CMK (cell line): ENCODE measurements around the gene RAPGEF3.

Experiments
- DNase-seq: peaks from one replicate; pipeline ENCODE4 v3.0.0-alpha.2; 2010; ENCODE audit warnings: low read depth

Gene RAPGEF3

GRCh38 chr12:47789712-47790489 is 31.2 kb upstream of the RAPGEF3 start:
- DNase-seq, result no peak

- no peak for DNase-seq
Measured at GRCh38 chr12:47789141-47789540, 30.5 kb upstream of the RAPGEF3 start.

- no peak for DNase-seq
Measured at GRCh38 chr12:47787596-47788319, 29.1 kb upstream of the RAPGEF3 start.

GRCh38 chr12:47786662-47787280 is 28.1 kb upstream of the RAPGEF3 start:
- no peak for DNase-seq

GRCh38 chr12:47785887-47786661 is 27.4 kb upstream of the RAPGEF3 start:
- DNase-seq, result no peak

GRCh38 chr12:47785036-47785886 is 26.6 kb upstream of the RAPGEF3 start:
- no peak for DNase-seq

GRCh38 chr12:47783821-47784819 is 25.4 kb upstream of the RAPGEF3 start:
- DNase-seq, result no peak

- DNase-seq, result no peak
Measured at GRCh38 chr12:47783024-47783755, 24.5 kb upstream of the RAPGEF3 start.

- DNase-seq, result no peak
Measured at GRCh38 chr12:47782372-47782770, 23.7 kb upstream of the RAPGEF3 start.

- DNase-seq, result no peak
Measured at GRCh38 chr12:47781479-47782371, 23.0 kb upstream of the RAPGEF3 start.

GRCh38 chr12:47779943-47780504 is 21.3 kb upstream of the RAPGEF3 start:
- no peak for DNase-seq

GRCh38 chr12:47779301-47779942 is 20.7 kb upstream of the RAPGEF3 start:
- DNase-seq, result peak; percentile 64

GRCh38 chr12:47778881-47779280 is 20.2 kb upstream of the RAPGEF3 start:
- no peak for DNase-seq

- peak; percentile 92 for DNase-seq
Measured at GRCh38 chr12:47777741-47778558, 19.3 kb upstream of the RAPGEF3 start.

GRCh38 chr12:47777151-47777550 is 18.5 kb upstream of the RAPGEF3 start:
- no peak for DNase-seq

GRCh38 chr12:47776471-47777143 is 17.9 kb upstream of the RAPGEF3 start:
- peak; percentile 58 for DNase-seq
